Measurements from ENCODE around the gene DGCR6L.

DNA sequence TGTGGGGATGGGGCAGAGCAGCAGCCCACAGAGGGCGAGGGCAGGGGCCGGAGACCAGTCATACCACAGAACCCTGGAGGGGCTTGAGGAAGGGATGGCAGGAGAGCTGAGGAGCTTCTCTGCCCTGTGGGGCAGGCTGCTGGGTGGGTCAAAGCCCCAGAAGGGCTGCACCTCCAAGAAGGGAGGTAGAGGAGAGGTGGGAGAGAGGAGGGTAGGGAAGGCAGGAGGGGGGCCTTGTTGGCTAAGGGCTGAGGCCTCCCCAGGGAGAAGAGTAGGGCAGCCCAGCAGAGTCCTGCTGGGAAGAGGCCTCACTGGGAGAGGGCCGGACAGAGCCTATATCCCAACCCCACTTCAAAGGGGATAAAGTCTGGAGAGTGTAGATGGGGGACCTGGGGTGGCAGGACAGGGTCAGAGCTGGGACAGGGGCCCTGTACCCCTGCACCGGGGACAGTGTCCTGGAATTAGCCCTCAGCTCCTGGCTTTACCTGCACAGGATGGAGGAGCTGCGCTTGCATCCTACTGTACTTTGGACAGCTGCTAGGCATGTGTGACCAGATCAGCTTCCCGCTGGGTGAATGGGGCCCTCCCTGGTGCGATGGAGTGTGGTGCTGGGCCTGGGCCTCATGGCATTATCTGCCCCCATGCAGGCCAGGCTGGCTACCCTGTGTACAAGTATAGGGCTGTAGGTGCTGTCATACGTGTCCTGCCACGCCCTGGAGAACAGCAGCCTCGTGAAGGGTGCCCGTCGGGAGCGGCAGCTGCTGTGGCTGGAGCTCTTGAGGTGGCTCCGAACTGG lies 7.3 kb downstream of the DGCR6L start:
- TF ChIP-seq, protein P1, sequence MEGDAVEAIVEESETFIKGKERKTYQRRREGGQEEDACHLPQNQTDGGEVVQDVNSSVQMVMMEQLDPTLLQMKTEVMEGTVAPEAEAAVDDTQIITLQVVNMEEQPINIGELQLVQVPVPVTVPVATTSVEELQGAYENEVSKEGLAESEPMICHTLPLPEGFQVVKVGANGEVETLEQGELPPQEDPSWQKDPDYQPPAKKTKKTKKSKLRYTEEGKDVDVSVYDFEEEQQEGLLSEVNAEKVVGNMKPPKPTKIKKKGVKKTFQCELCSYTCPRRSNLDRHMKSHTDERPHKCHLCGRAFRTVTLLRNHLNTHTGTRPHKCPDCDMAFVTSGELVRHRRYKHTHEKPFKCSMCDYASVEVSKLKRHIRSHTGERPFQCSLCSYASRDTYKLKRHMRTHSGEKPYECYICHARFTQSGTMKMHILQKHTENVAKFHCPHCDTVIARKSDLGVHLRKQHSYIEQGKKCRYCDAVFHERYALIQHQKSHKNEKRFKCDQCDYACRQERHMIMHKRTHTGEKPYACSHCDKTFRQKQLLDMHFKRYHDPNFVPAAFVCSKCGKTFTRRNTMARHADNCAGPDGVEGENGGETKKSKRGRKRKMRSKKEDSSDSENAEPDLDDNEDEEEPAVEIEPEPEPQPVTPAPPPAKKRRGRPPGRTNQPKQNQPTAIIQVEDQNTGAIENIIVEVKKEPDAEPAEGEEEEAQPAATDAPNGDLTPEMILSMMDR (IDR thresholded peaks at IDR 0.05; ENCODE audit: insufficient read depth, low read length): no peak
- TF ChIP-seq, protein P2, sequence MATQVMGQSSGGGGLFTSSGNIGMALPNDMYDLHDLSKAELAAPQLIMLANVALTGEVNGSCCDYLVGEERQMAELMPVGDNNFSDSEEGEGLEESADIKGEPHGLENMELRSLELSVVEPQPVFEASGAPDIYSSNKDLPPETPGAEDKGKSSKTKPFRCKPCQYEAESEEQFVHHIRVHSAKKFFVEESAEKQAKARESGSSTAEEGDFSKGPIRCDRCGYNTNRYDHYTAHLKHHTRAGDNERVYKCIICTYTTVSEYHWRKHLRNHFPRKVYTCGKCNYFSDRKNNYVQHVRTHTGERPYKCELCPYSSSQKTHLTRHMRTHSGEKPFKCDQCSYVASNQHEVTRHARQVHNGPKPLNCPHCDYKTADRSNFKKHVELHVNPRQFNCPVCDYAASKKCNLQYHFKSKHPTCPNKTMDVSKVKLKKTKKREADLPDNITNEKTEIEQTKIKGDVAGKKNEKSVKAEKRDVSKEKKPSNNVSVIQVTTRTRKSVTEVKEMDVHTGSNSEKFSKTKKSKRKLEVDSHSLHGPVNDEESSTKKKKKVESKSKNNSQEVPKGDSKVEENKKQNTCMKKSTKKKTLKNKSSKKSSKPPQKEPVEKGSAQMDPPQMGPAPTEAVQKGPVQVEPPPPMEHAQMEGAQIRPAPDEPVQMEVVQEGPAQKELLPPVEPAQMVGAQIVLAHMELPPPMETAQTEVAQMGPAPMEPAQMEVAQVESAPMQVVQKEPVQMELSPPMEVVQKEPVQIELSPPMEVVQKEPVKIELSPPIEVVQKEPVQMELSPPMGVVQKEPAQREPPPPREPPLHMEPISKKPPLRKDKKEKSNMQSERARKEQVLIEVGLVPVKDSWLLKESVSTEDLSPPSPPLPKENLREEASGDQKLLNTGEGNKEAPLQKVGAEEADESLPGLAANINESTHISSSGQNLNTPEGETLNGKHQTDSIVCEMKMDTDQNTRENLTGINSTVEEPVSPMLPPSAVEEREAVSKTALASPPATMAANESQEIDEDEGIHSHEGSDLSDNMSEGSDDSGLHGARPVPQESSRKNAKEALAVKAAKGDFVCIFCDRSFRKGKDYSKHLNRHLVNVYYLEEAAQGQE (IDR thresholded peaks at IDR 0.05; ENCODE audit: insufficient replicate concordance, low read depth): no peak
- TF ChIP-seq POLR2AphosphoS5 (IDR thresholded peaks at IDR 0.05; ENCODE audit: low read depth) (no peak), SPI1 (IDR thresholded peaks at IDR 0.05; ENCODE audit: borderline replicate concordance, low read depth) (no peak), GABPA (IDR thresholded peaks at IDR 0.05; ENCODE audit: low read depth) (no peak)

All from HL-60 (cell line).